Heart right ventricle (tissue), 16 donors: ENCODE measurements around the gene MAPK10. TPM values are rescaled to one million over a fixed set of nuclear protein-coding genes. Genes with fewer than 3 reads are reported as not detected.

Experiments used
- ATAC-seq, 8 donors: fragments of 200-7000 bp; cut with Tn5 transposase; one replicate each; pipeline ENCODE4 v1.9.1; 2020; ENCODE audit warnings: mild to moderate bottlenecking in 8 of 8, moderate library complexity in 8 of 8, moderate number of reproducible peaks in 1 of 8
- DNase-seq, 2 donors: peaks; one replicate each; pipeline ENCODE4 v3.0.0-alpha.2; 2020
- H3K27ac ChIP-seq, 10 donors: fragments of 200-600 bp; sonication (generic) in 2 of 10; one replicate each; pipeline versions ENCODE4 v1.5.0 to v1.8.0; 2020 to 2022; ENCODE audit warnings: mild to moderate bottlenecking in 3 of 10
- H3K27me3 ChIP-seq, 7 donors: fragments of 200-600 bp; one replicate each; pipeline ENCODE4 v1.8.0; 2021 to 2022; ENCODE audit warnings: mild to moderate bottlenecking in 2 of 7
- H3K36me3 ChIP-seq, 9 donors: fragments of 200-600 bp; sonication (generic) in 1 of 9; one replicate each; pipeline versions ENCODE4 v1.5.0 to v1.8.0; 2020 to 2022; ENCODE audit warnings: mild to moderate bottlenecking in 2 of 9
- H3K4me1 ChIP-seq, 9 donors: fragments of 200-600 bp; sonication (generic) in 1 of 9; one replicate each; pipeline versions ENCODE4 v1.5.0 to v1.8.0; 2020 to 2022; ENCODE audit warnings: mild to moderate bottlenecking in 4 of 9
- H3K4me3 ChIP-seq, 10 donors: fragments of 200-600 bp; sonication (generic) in 2 of 10; one replicate each; pipeline versions ENCODE4 v1.5.0 to v1.8.0; 2020 to 2022; ENCODE audit warnings: mild to moderate bottlenecking in 7 of 10, moderate library complexity in 2 of 10
- H3K9me3 ChIP-seq, 11 donors: fragments of 200-600 bp in 10 of 11; sonication (generic) in 2 of 11; one replicate each; pipeline versions ENCODE4 v1.5.0 to v1.8.0; 2013 to 2022; ENCODE audit warnings: mild to moderate bottlenecking in 2 of 11, control low read depth in 1 of 11, moderate library complexity in 1 of 11
- CTCF ChIP-seq, 9 donors: fragments of 200-600 bp; sonication (generic) in 2 of 9; IDR thresholded peaks; one replicate each; pipeline versions ENCODE4 v1.5.0 to v1.8.0; 2021 to 2022; ENCODE audit warnings: antibody characterized with exemption in 9 of 9, mild to moderate bottlenecking in 5 of 9, moderate library complexity in 1 of 9
- WGBS, 2 donors: extraction: QIAGEN DNeasy Blood & Tissue Kit; methylation state at CpG; one replicate each; pipeline ENCODE4 v1.1.7; 2013; ENCODE audit warnings: inconsistent platforms in 1 of 2; 5-methylcytosine and 5-hydroxymethylcytosine counted together
- intact Hi-C, 10 donors: fragments of 100-400 bp; cut with DNase I; formaldehyde crosslinking; loops; one replicate each; pipeline versions ENCODE4 v1.11.1 to v1.14.2; 2022
- polyA plus RNA-seq, 2 donors: library from polyadenylated mRNA; stranded (reverse); fragments of 200-250 nt; gene quantifications; one replicate each; pipeline ENCODE4 v1.2.3, GENCODE V29; 2013
- total RNA-seq, 10 donors: library from RNA; stranded (reverse); fragmentation: NEBNext Ultra II Directional in 3 of 10; extraction: Animal tissue kit (Norgen Biotek cat#: 25700) in 3 of 10; gene quantifications; one replicate each; pipeline versions ENCODE4 v1.2.1 to v1.2.4, GENCODE V29; 2021 to 2023
- donor health status: Arrhythmogenic right ventricular cardiomyopathy.
- donor health status: ischemic (EF 13 %, LVEDD 7.1; RV severe dilation, severe dysfunction).
- donor health status: healthy with polysubstance abuse.
- donor health status: DM: no; HTN: yes; CAD: no.
- donor health status: DM: no; HTN: no; CAD: no.
- donor health status: ischemic (EF 25% LVEDD 6.9; RV normal size, moderate dysfunction).
- donor health status: ischemic (EF 25% LVEDD 5.7; RV mildly dilated, moderate dysfunction).
- donor health status: healthy.
- donor health status: DM: yes; HTN: yes; CAD: no.
- donor health status: Ischemic cardiomyopathy.
- donor health status: ischemic (EF 35%, LVEDD 5.7; RV mildly dilated, moderate dysfunction).
- donor health status: nonischemic (EF 11% LVEDD 7.7; RV severe dilation, severe dysfunction).
- donor health status: DM: yes; HTN: yes; CAD: no.
- donor health status: PGD.
- donor health status: ischemic (EF 29% LVEDD 5.4; RV normal size, mild dysfunction).
- donor health status: nonischemic (EF 23%, LVEDD 6.1; RV moderate dilation, normal function).

Gene MAPK10
- total and polyA plus RNA-seq, 12 donors = 0.94 to 5.9 (median 2.6) TPM

- Histone ChIP-seq H3K4me1 (no peaks in the 10 kb centered on the region), H3K4me3 (no peak overlapping the region), H3K36me3 (no peaks in the 10 kb centered on the region), H3K9me3 (peaks cover 0 to 33% (median 12%) of the 10 kb centered on the region in 11 donors), H3K27ac (no peak overlapping the region), H3K27me3 (no peaks in the 10 kb centered on the region)
- no peak for ATAC-seq
- no peak for TF ChIP-seq CTCF (IDR thresholded peaks at IDR 0.05)
- intact Hi-C loops = no loop called here
- DNase-seq = no peak
- 70 to 88% methylated on average over 2 of the region's 2 CpGs for WGBS, 2 donors
These were observed 245.3 kb downstream of the MAPK10 start for GRCh38 chr4:86114563-86114962.

DNA sequence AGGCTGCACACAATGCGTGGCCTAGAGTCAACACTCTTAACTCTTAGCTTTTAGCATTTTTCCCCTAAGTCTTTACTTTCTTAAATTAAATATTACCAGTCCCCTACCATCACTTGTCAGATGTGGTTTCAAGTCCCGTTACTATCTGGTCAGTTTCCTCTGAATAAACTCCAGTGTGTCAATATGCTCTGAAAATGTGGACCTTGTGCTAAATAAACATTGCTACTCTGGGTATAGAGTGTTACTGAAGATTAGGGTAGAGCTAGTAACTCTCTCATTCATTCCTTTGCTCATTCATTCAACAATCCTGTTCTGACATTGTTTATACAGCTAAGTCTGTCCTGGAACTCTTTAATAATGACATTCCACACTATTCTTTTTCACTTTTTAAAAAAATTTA is 251.0 kb downstream of the MAPK10 start:
- intact Hi-C loops = no loop called here
- WGBS, 2 donors = 69 to 80% methylated on average over 2 of the region's 2 CpGs
- no peaks in the 10 kb centered on the region for H3K4me1 ChIP-seq

GRCh38 chr4:86108137-86108536 is 251.7 kb downstream of the MAPK10 start:
- DNase-seq = no peak
- no peak for ATAC-seq
- intact Hi-C loops = no loop called here
- H3K4me1 ChIP-seq = no peaks in the 10 kb centered on the region
- no peak overlapping the region for H3K4me3 ChIP-seq
- 61 to 77% methylated on average over 1 of the region's 1 CpG for WGBS, 2 donors
- no peaks in the 10 kb centered on the region for H3K36me3 ChIP-seq
- no peak overlapping the region for H3K27ac ChIP-seq
- peaks cover 0 to 38% (median 12%) of the 10 kb centered on the region in 11 donors for H3K9me3 ChIP-seq
- H3K27me3 ChIP-seq = no peaks in the 10 kb centered on the region
- no peak for TF ChIP-seq CTCF (IDR thresholded peaks at IDR 0.05)

More for the DNA sequence above, 251.0 kb downstream of the MAPK10 start:
- TF ChIP-seq CTCF (IDR thresholded peaks at IDR 0.05) = no peak
- DNase-seq (no peak), ATAC-seq (no peak)
- Histone ChIP-seq H3K4me3 (no peak overlapping the region), H3K27me3 (no peaks in the 10 kb centered on the region), H3K27ac (no peak overlapping the region), H3K36me3 (no peaks in the 10 kb centered on the region), H3K9me3 (peaks cover 0 to 38% (median 12%) of the 10 kb centered on the region in 11 donors)

- Histone ChIP-seq H3K27me3 (no peaks in the 10 kb centered on the region), H3K4me3 (no peak overlapping the region), H3K9me3 (peaks cover 0 to 28% (median 11%) of the 10 kb centered on the region in 11 donors), H3K4me1 (no peaks in the 10 kb centered on the region), H3K36me3 (no peaks in the 10 kb centered on the region), H3K27ac (no peak overlapping the region)
- TF ChIP-seq CTCF (IDR thresholded peaks at IDR 0.05) = no peak
- intact Hi-C loops = no loop called here
- 67 to 74% methylated on average over 6 of the region's 6 CpGs for WGBS, 2 donors
- DNase-seq (no peak), ATAC-seq (no peak)
These were observed 252.7 kb downstream of the MAPK10 start for GRCh38 chr4:86107112-86107511.
